COLO668 (cell line): Measurements from ENCODE around the gene EYA4.

ENCODE experiments used
- DNase-seq: peaks from one replicate; lab custom pipeline; 2025; ENCODE audit not compliant: unreplicated experiment; lab: John Stamatoyannopoulos, UW

EYA4 gene

DNA sequence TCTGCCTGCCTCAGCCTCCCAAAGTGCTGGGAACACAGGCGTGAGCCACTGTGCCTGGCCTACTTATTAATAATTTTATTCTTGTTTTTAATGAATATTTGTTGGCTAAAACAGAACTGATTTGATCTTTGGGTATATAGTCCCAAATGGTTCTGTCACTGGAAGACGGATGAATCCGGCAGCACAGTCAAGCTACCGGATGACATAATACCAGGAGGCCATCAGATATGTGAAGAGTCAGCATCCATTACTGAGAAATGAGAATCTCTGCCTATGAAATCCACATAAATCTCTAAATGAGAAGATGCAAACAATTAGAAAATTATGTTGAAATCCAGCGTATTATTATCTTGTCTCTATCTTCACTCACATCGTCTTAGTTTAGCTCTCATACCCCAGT lies 263.0 kb downstream of the EYA4 start:
- no peak for DNase-seq

DNA sequence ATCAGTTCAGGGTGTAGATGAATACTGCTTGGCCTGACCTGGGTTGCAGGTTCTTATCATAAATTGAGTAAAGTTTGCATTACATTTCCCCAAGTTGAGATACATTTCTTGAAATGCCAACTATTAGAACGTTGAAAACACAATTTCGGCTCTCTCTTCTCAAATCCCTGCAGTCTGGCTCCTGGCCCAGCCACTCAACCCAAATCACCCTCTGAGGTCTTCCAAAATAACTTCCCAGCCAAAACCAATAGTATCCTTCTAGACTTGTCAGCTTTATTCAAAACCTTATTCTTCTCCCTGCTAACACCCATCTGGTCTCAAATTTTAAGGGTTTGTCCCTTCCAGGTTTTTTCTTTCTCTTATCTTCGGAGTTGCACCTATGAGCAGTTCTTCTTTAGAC lies 263.6 kb downstream of the EYA4 start:
- no peak for DNase-seq

DNA sequence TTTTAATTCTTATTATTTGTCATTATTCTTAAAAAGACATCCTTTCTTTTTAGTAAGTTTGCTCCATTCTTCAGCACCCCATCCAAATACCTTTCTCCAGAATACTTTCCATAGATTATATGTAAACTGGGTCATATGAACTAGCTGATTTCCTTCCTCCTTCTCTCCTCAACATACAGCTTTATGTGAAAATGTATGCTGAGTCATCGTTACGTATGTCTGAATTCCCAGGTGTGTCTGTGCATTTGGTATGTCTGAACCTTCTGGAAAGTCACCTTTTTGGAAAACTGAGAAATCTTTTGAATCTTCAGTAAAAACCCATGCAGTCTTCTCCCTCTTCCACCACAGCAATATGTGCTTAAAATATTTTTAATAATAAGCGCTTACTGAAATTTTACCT lies 264.5 kb downstream of the EYA4 start:
- DNase-seq: no peak

DNA sequence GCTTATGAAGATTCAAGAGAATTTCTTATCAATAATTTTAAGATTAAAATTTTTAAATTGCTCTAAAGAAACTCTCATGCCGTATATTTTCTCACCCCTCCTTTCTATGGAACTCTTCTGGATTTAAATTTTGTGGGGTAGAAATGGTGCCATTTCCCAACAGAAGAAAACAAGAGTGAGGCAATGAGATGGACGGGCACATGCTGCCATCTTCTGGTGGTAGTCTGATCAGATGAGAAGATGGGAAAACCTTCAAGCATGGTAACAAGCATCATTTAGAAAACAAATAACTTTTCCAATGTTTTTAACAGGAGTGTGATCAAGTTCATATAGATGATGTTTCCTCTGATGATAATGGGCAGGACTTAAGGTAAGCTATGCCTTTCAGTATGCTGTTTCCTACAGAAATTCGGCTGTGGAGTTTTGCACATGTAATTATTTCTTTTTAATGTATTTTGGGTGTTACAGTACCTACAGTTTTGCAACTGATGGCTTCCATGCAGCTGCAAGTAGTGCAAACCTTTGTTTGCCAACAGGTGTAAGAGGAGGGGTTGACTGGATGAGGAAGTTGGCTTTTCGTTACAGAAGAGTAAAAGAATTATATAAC lies 271.4 kb downstream of the EYA4 start:
- peak; percentile 19 for DNase-seq

DNA sequence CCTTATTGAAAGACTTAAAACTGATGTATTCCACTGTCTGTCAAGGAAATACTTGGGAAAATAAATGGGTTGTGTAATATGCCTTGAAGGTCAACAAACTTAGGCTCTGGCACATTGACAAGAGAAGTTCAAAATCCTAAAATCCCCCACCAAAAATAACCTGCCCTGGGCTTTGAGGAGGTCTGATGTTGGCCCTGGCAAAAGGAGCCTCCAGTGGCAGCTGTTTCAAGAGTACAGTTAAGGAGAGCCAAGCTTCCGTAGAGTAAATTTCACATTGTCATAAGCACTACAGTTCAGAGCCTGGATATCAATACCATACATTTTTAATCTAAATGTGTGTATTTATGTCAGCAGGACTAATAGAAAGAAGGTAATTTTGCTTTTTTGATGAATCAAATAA lies 282.7 kb downstream of the EYA4 start:
- no peak for DNase-seq

DNA sequence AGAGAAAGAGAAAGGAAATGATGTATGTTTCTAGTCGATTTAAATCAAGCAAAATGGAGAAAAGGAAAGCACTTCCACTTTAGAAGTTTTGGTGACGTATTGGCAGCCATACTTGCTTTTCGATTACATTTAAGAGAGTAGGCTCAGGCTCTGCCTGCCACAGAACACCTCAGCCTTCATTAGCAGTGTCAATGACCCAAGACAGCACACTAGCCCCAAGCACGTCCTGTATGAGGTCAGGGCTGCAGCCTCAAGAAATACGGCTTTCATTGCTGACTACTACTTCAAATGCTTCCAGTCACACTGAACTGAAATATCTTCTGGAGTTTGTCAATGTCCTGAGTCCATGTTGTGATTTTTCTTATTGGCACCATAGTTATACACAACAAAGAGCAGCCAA lies 285.3 kb downstream of the EYA4 start:
- no peak for DNase-seq

DNA sequence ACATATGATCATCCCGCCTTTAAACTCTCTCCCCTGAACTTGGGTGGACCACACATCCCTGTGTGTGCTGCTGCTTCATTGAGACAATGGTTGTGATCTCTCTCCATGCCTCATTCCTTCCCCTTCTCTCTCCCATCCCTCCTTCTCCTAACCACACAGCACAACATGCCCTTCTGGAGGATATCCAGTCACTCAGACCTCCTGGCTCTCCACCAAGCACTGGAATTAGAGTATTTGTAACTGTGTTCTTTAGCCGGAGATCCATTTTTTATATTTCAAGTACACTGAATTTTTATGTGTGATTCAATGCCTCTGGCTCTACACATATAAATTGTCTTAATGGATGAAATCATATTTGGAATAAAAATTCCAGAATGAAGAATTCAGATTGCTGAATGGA lies 287.4 kb downstream of the EYA4 start:
- no peak for DNase-seq

DNA sequence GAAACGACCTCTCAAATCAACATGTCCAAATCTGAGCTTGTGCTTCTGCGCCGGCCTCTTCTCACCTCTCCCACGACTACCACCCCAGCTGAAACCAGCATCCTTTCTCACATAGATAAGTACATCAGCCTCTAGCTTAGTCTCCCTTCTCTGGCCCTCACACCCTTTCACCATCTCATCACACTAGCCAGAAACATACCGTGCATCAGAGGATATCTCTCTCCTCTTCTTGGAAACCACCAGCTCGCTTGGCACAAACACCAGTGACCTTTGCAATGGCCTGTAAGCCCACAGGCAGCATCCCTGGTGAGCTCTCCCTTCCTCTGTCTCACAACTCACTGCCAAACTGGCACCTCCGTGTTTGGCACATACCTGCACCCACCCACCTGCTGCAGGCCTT lies 291.8 kb downstream of the EYA4 start:
- no peak for DNase-seq

DNA sequence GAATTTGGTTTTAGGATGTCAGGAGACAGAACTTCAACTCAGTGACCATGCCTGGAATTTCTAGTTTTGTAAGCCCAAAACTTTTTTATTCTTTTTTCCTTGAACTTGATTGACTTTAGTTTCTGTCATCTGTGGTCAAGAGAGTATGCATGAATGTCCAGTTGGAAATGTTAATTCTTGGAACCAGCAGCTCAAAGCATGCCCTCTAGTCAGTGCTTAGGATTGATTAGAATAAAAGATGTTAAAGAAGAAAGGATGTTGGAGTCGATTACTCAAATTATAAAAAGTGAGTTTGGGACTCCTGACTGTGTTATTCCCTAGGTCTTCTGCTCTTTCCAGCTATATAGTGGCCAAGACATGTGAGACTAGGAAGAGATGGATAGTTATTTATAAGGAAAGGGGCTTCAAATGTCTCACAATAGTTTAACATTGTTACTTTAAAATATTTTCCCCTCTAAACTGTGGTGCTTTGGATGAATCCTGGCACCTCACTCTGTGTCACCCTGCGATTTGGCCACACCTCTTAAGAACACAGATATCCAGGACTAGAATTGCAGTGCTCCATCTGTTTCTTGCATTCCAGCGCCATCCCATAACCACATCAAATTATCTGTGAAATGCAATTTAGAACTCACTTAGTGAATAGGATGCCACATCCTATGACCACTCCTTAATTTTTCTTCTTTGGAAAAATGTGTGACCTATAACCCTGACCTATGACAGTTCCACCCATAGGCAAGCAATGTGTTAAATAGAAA lies 298.5 kb downstream of the EYA4 start:
- DNase-seq: no peak

DNA sequence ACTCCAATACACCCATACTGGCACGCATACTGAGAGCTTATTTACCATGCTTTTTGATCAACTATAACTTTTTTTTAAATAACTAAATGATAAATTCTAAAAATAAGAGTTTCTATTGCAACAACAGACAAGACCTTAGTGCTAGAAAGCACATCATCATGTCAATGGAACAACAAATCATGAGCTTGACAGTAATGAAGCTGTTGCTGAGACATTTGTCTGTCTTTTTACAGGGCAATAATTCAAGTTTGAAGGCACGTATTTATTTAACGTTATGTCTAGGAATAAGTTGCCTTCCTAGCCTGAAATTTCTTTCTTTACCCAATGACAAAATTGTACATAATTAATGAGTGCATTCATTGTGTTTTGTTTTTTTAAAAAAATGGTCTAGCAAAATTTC lies 299.2 kb downstream of the EYA4 start:
- no peak for DNase-seq

DNA sequence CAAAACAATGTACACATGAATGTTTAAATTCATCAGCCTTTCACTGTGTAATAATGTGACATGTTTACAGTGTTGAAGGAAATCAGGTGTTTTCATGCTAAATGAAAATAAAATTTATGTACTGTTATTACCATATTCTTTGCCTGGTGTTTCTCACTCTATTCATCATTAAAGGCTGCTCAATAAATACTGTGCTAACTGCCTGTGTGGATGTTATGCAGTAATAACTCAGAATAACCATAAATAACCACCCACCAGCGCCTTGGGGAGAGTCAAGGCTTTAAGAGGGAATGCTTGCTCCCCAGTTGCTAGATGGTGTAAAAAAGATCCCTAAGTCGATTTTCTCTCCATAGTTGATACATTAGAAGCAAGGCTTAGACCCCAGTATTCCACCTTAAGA lies 299.9 kb downstream of the EYA4 start:
- no peak for DNase-seq

DNA sequence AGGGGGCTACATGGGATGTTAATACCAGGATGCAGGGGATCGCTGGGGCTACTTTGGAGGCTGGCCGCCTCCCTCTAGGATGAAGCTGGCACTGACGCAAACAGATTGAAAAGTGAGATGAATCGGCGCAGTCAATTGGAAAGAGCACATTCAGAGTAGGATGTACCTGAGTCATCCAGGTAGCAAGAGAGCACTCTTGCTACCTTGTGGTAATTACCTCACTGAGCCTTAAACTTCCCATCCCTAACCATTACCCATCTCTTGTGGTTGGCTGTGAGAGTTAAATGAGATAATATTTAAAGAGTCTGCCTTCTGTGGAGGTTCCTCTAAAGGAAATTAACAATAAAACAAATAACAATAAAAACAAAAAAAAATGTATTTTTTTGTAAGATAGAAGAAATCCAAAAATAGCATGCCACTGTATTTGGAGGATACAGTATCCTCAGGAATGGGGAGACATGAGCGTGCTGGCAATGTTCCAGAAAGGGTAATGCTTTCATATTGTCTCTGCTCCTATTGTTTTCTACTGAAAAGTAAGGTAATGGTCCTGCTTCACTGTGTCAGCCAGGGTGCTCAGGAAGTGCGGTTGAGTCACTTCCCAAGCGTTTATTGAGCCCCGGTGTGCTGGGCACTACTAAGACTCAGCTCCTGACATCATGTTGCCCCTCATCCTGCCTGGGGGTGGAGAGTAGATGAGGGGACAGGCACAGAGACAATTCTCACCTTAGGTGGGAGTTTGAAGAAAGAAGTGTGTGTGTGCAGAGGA lies 301.1 kb downstream of the EYA4 start:
- no peak for DNase-seq

DNA sequence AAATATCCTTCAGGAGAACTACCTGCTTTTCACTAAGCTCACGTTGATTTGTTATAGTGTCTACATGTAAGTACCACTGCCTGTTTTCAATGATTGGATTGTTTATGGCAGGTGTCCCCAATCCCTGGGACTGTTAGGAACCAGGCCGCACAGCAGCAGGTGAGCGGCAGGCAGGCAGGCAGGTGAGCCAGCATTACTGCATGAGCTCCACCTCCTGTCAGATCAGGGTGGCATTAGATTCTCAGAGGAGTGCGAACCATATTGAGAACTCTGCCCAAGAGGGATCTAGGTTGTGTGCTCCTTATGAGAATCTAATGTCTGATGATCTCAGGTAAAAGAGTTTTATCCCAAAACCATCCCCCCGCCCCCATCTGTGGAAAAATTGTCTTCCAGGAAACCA lies 303.3 kb downstream of the EYA4 start:
- DNase-seq: peak; percentile 1

DNA sequence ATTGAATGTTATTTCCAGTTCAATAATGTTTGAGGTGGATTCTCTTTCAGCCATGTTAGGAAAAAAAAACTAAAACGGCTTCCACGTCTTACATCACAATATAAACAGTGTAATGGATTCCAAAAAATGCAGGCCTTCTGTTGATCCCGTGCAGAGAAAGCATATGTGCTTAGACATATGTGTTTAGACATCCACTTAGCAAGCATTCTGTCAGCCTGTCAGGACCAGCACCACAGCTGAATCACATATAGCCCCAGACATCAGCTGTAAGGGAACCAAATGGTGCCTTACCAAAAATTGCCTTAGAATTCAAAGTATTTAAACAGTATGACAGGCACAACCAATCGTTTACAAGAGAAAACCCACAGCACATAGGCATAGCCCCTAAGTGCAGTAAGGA lies 304.9 kb downstream of the EYA4 start:
- DNase-seq: no peak

DNA sequence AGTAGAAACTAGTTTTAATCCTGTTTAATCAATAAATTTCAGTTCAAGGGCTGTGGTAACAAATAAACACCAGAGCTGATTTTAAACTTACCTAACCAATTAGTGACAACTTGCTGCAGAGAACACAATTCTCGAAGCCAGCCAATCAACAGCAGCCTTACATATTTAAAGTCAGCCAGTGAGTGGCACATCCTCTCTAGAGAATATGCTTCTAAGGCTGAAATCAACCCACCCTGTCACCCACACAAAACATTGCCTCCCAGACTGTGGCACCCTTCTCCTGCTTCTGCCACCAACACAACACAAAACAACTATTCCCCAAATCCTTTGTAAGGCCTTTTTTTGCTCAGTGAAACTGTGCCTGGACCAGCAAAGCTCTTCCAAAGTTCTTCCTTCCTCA lies 306.0 kb downstream of the EYA4 start:
- DNase-seq: no peak

DNA sequence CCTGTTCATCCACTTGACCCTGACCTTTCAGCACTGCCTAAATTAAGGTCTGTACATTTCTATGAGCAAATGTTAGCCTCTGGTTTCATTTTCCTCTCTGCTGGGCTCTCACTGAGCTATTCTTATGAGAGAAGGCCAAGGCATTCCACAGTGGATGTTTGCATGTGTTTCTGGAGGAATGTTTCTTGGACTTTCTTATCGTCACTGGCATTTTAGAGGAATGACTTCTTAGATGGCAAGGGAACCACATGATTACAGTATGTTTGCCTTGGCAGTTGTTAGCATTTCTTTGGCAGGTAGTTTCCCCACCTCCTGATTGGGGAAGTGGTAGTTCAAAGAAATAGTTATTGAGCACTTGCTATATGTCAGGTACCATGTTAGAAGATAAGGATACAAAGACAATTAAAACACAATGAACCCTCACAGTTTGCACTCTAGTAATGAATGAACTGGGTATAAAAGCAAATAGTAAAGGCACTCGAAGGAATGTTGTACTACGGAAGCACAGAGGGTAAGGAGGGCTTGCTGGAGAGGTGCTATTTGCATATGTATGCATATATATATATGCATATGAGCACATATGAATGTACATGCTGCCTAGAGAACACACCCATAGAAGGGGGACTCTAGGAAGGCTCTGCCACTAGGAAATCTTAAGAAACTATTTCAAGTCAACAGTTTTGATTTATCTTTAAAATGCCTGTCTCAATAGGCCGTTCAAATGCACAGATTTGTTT lies 307.4 kb downstream of the EYA4 start:
- no peak for DNase-seq

DNA sequence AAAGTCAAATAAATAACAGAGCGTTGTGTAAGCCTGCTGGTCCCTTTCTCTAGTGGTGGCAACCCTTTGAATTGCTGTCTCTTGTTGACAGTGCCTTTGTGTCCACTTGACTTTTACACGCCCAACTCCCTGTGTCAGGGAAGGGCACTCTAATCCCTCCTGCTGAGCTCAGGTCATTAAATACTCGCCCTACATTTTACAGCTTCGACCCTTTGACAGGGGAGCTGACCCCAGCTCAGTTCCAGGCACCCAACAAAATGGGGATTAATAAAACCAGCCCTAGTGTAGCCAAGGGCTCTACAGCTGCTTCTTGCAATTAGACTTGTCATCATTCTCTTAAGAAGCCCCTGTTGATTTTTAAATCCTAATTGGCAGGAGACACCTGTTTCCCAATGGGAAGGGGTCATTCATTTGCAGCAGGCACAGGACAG lies 308.2 kb downstream of the EYA4 start:
- peak; percentile 1 for DNase-seq

DNA sequence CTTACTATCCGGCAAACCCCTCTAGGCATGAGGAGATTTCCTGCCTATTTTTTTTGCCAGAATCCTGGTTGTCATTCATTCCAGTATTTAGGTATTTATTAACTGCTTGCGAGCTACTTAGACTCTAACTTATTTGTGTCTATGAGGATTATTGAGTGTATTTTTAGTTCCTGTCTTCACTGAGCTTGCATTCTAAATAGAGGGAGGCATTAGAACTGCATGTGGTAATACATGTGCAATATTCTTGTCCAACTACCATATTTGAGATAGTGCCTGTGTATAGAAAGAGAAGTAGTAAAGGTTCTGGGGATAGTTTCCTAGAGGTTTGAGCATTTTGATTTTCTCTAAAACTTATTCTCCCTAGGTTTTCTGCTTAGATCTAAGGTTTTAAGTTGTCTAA lies 308.9 kb downstream of the EYA4 start:
- DNase-seq: no peak

DNA sequence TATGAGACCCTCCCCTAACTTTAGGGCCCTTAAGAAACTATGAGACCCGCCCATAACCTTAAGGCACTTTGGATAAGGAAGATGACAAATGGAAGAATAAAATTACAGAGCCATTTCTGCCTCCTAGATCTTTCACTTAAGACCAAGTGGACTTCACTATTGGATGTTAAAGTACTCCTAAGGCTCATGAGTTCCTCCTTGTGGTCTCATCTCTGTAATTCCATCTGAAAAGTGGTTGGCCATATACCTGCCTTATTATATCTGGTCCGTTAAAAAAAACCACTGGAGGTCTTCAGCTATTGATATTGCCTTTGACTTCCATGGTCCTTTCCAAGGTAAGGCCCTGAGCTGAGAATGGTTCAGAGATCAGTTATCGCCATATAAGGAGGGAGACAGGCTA lies 310.3 kb downstream of the EYA4 start:
- DNase-seq: no peak

DNA sequence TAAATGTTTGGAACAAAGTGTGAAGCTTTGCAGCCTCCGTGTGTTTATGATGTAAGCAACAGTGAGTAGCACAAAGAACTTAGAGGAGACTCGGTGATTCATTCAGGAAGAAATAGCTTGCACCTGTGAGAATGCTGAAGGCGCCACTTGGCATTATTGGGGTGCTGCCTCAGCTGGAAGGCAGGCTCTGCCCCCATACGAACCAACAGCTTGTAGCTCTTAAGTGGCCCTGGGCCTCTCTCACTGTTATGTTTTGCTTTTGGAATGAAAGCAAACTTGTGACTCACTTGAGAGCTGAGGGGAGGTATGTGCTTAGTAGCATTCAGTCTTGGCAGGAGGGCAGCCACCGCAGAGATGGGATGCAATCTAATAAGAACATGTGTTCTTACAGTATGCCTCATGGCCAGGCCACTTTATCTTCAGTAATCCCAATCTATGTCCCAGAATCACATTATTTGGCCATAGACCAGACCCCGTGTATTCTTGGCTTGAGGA lies 310.7 kb downstream of the EYA4 start:
- no peak for DNase-seq

DNA sequence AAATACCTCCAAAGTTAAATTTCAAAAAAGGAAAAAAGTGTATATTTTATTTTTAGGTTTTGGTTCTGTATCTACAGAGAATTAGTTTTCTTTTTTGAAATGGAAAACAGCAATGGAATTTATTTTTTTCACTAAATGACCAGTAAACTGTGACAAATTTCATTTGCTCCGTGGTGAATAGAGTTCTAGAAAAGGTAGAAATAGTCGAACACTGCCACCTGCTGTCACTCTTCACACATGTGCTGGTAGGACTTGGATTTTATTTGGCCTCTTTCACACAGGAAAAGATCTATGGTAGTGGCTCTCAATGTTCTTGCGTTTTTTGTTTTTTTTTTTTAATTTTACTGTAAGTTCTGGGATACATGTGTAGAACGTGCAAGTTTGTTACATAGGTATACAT lies 312.5 kb downstream of the EYA4 start:
- peak; percentile 13 for DNase-seq
